Mononuclear cell (primary cell): ENCODE results near the gene FRAT2. TPM values are rescaled to one million over a fixed set of nuclear protein-coding genes. Genes with fewer than 3 reads are reported as not detected.
A peak's percentile ranks its signal among the peaks of the same experiment; 100 is the strongest.

Source experiments
- H3K27me3 ChIP-seq: 2 replicates; pipeline ENCODE4 v1.6.0; 2011; ENCODE audit warnings: low read length, control low read depth; ENCODE audit not compliant: insufficient read depth
- H3K4me1 ChIP-seq: 2 replicates; pipeline ENCODE4 v1.5.1; 2011; ENCODE audit warnings: mild to moderate bottlenecking, low read length, control low read depth; ENCODE audit not compliant: insufficient read depth
- H3K4me3 ChIP-seq: 2 replicates; pipeline ENCODE4 v1.5.1; 2011; ENCODE audit warnings: mild to moderate bottlenecking, low read length, moderate library complexity
- H3K9me3 ChIP-seq: 2 replicates; pipeline ENCODE4 v1.5.1; 2011; ENCODE audit warnings: low read depth, mild to moderate bottlenecking, control low read depth, low read length
- total RNA-seq: library from RNA; depleted of rRNA; stranded (reverse); fragments of >200 nt; gene quantifications from one replicate; pipeline ENCODE4 v1.2.3, GENCODE V29; 2012

Gene FRAT2
- 25.8 TPM for total RNA-seq

- H3K27me3 ChIP-seq, result no peaks in the 10 kb centered on the region
- H3K4me3 ChIP-seq, result peak within 1 kb of the TSS; percentile 60
- peaks cover 55% of the 10 kb centered on the region for H3K4me1 ChIP-seq
- H3K9me3 ChIP-seq, result no peaks in the 10 kb centered on the region
These were observed at the start of gene FRAT2 for GRCh38 chr10:97334370-97335175. Gene FRAT2 (minus strand): TSS chr10:97334729. CDS start chr10:97334572, 157 bp downstream.

- H3K4me3 ChIP-seq, result no peak overlapping the region
- H3K27me3 ChIP-seq, result no peaks in the 10 kb centered on the region
- H3K9me3 ChIP-seq, result no peaks in the 10 kb centered on the region
- H3K4me1 ChIP-seq, result no peaks in the 10 kb centered on the region
These were observed 49.6 kb upstream of the FRAT2 start for GRCh38 chr10:97384156-97384555.

GRCh38 chr10:97383159-97383558 is 48.6 kb upstream of the FRAT2 start:
- H3K27me3 ChIP-seq, result no peaks in the 10 kb centered on the region
- no peak overlapping the region for H3K4me3 ChIP-seq
- H3K4me1 ChIP-seq, result no peaks in the 10 kb centered on the region
- H3K9me3 ChIP-seq, result no peaks in the 10 kb centered on the region

GRCh38 chr10:97381626-97382025 is 47.1 kb upstream of the FRAT2 start:
- Histone ChIP-seq H3K9me3 (no peaks in the 10 kb centered on the region), H3K27me3 (no peaks in the 10 kb centered on the region), H3K4me1 (peaks cover 6% of the 10 kb centered on the region), H3K4me3 (no peak overlapping the region)

GRCh38 chr10:97380516-97380915 is 46.0 kb upstream of the FRAT2 start:
- H3K4me3 ChIP-seq, result no peak overlapping the region
- H3K27me3 ChIP-seq, result no peaks in the 10 kb centered on the region
- peaks cover 15% of the 10 kb centered on the region for H3K4me1 ChIP-seq
- H3K9me3 ChIP-seq, result no peaks in the 10 kb centered on the region

- Histone ChIP-seq H3K4me3 (no peak overlapping the region), H3K27me3 (no peaks in the 10 kb centered on the region), H3K4me1 (peaks cover 28% of the 10 kb centered on the region), H3K9me3 (no peaks in the 10 kb centered on the region)
These were observed 44.7 kb upstream of the FRAT2 start for GRCh38 chr10:97378933-97379921.

GRCh38 chr10:97376413-97376812 is 41.9 kb upstream of the FRAT2 start:
- no peak overlapping the region for H3K4me3 ChIP-seq
- H3K4me1 ChIP-seq, result peaks cover 56% of the 10 kb centered on the region
- H3K27me3 ChIP-seq, result no peaks in the 10 kb centered on the region
- no peaks in the 10 kb centered on the region for H3K9me3 ChIP-seq

GRCh38 chr10:97373456-97373855 is 38.9 kb upstream of the FRAT2 start:
- no peaks in the 10 kb centered on the region for H3K9me3 ChIP-seq

GRCh38 chr10:97372233-97372875 is 37.8 kb upstream of the FRAT2 start:
- H3K9me3 ChIP-seq, result no peaks in the 10 kb centered on the region
- no peaks in the 10 kb centered on the region for H3K27me3 ChIP-seq
- peaks cover 82% of the 10 kb centered on the region for H3K4me1 ChIP-seq
- no peak overlapping the region for H3K4me3 ChIP-seq

More at GRCh38 chr10:97373456-97373855, 38.9 kb upstream of the FRAT2 start:
- Histone ChIP-seq H3K4me1 (peaks cover 72% of the 10 kb centered on the region), H3K27me3 (no peaks in the 10 kb centered on the region), H3K4me3 (no peak overlapping the region)

GRCh38 chr10:97371696-97372095 is 37.2 kb upstream of the FRAT2 start:
- Histone ChIP-seq H3K9me3 (no peaks in the 10 kb centered on the region), H3K27me3 (no peaks in the 10 kb centered on the region), H3K4me3 (no peak overlapping the region), H3K4me1 (peaks cover 83% of the 10 kb centered on the region)

GRCh38 chr10:97367126-97367649 is 32.7 kb upstream of the FRAT2 start:
- H3K9me3 ChIP-seq, result no peaks in the 10 kb centered on the region
- H3K27me3 ChIP-seq, result no peaks in the 10 kb centered on the region
- peaks cover 83% of the 10 kb centered on the region for H3K4me1 ChIP-seq
- H3K4me3 ChIP-seq, result no peak overlapping the region

- Histone ChIP-seq H3K9me3 (no peaks in the 10 kb centered on the region), H3K4me3 (no peak overlapping the region), H3K4me1 (peaks cover 82% of the 10 kb centered on the region), H3K27me3 (no peaks in the 10 kb centered on the region)
These were observed 32.0 kb upstream of the FRAT2 start for GRCh38 chr10:97366572-97366971.

- H3K9me3 ChIP-seq, result no peaks in the 10 kb centered on the region
- peaks cover 84% of the 10 kb centered on the region for H3K4me1 ChIP-seq
- H3K4me3 ChIP-seq, result no peak overlapping the region
- no peaks in the 10 kb centered on the region for H3K27me3 ChIP-seq
These were observed 31.3 kb upstream of the FRAT2 start for GRCh38 chr10:97365761-97366351.

GRCh38 chr10:97363071-97363470 is 28.5 kb upstream of the FRAT2 start:
- Histone ChIP-seq H3K9me3 (no peaks in the 10 kb centered on the region), H3K4me3 (no peak overlapping the region), H3K4me1 (peaks cover 77% of the 10 kb centered on the region), H3K27me3 (no peaks in the 10 kb centered on the region)
